Tibial artery (tissue), 4 donors: ENCODE results near the gene SC5D.

Experiments used
- DNase-seq, 2 donors: peaks; one replicate each; pipeline ENCODE4 v3.0.0-alpha.2; 2019
- H3K27ac ChIP-seq, 2 donors: fragments of 200-600 bp; sonication (generic) in 1 of 2; 1 replicate in 1 of 2; 2 replicates in 1 of 2; pipeline ENCODE4 v1.5.1; 2018 to 2019; ENCODE audit warnings: mild to moderate bottlenecking in 1 of 2
- H3K27me3 ChIP-seq, 2 donors: fragments of 200-600 bp; sonication (generic) in 1 of 2; one replicate each; pipeline versions ENCODE4 v1.5.1 to v1.6.0; 2016 to 2019
- H3K36me3 ChIP-seq, 3 donors: fragments of 200-600 bp; sonication (generic) in 2 of 3; one replicate each; pipeline ENCODE4 v1.5.1; 2016 to 2019; ENCODE audit warnings: mild to moderate bottlenecking in 2 of 3
- H3K4me1 ChIP-seq, 4 donors: fragments of 200-600 bp; sonication (generic) in 2 of 4; 1 replicate in 3 of 4; 2 replicates in 1 of 4; pipeline ENCODE4 v1.5.1; 2016 to 2019
- H3K4me3 ChIP-seq, 2 donors: fragments of 200-600 bp; sonication (generic) in 1 of 2; 1 replicate in 1 of 2; 2 replicates in 1 of 2; pipeline ENCODE4 v1.5.1; 2018 to 2019; ENCODE audit warnings: mild to moderate bottlenecking in 2 of 2
- H3K9me3 ChIP-seq, 3 donors: fragments of 200-600 bp; sonication (generic) in 1 of 3; one replicate each; pipeline ENCODE4 v1.5.1; 2016 to 2019
- CTCF ChIP-seq, 2 experiments: fragments of 200-600 bp in 1 of 2; fragments of 450-650 bp in 1 of 2; IDR thresholded peaks; one replicate each; pipeline ENCODE4 v1.5.1; 2017 to 2019; ENCODE audit warnings: antibody characterized with exemption in 2 of 2, mild to moderate bottlenecking in 1 of 2, moderate library complexity in 1 of 2
- intact Hi-C: fragments of 100-400 bp; cut with DNase I; formaldehyde crosslinking; loops from one replicate; pipeline ENCODE4 v1.15.0; 2023; ENCODE audit warnings: low total_unique reads

The SC5D gene

GRCh38 chr11:121350314-121351082, 57.9 kb downstream of the SC5D start:
- Histone ChIP-seq H3K9me3 (no peaks in the 10 kb centered on the region), H3K36me3 (no peaks in the 10 kb centered on the region), H3K27me3 (no peaks in the 10 kb centered on the region), H3K27ac (no peak overlapping the region), H3K4me1 (no peaks in the 10 kb centered on the region), H3K4me3 (no peak overlapping the region)
- intact Hi-C loops = no loop called here
- DNase-seq = no peak
- no peak for TF ChIP-seq CTCF (IDR thresholded peaks at IDR 0.05)

GRCh38 chr11:121351083-121351630, 58.6 kb downstream of the SC5D start:
- Histone ChIP-seq H3K4me1 (no peaks in the 10 kb centered on the region), H3K27me3 (peaks cover 0 to 4% of the 10 kb centered on the region in 2 donors), H3K36me3 (no peaks in the 10 kb centered on the region), H3K27ac (no peak overlapping the region), H3K4me3 (no peak overlapping the region), H3K9me3 (no peaks in the 10 kb centered on the region)
- intact Hi-C loops = no loop called here
- no peak for TF ChIP-seq CTCF (IDR thresholded peaks at IDR 0.05)
- DNase-seq = no peak

GRCh38 chr11:121352251-121352891, 59.8 kb downstream of the SC5D start:
- DNase-seq = no peak
- Histone ChIP-seq H3K9me3 (no peaks in the 10 kb centered on the region), H3K4me3 (no peak overlapping the region), H3K27ac (no peak overlapping the region), H3K27me3 (peaks cover 0 to 5% of the 10 kb centered on the region in 2 donors), H3K4me1 (no peaks in the 10 kb centered on the region), H3K36me3 (no peaks in the 10 kb centered on the region)
- TF ChIP-seq CTCF (IDR thresholded peaks at IDR 0.05) = no peak
- intact Hi-C loops = no loop called here

- H3K27me3 ChIP-seq = peaks cover 0 to 9% of the 10 kb centered on the region in 2 donors
- DNase-seq = no peak
- H3K27ac ChIP-seq = no peak overlapping the region
- no peaks in the 10 kb centered on the region for H3K36me3 ChIP-seq
- H3K4me3 ChIP-seq = no peak overlapping the region
- no peaks in the 10 kb centered on the region for H3K9me3 ChIP-seq
- H3K4me1 ChIP-seq = no peaks in the 10 kb centered on the region
- TF ChIP-seq CTCF (IDR thresholded peaks at IDR 0.05) = no peak
- intact Hi-C loops = no loop called here
These were observed 61.6 kb downstream of the SC5D start for GRCh38 chr11:121354192-121354591.

- TF ChIP-seq CTCF (IDR thresholded peaks at IDR 0.05) = no peak
- no peaks in the 10 kb centered on the region for H3K4me1 ChIP-seq
- H3K9me3 ChIP-seq = no peaks in the 10 kb centered on the region
- no peak for DNase-seq
- H3K4me3 ChIP-seq = no peak overlapping the region
- peaks cover 0 to 9% of the 10 kb centered on the region in 2 donors for H3K27me3 ChIP-seq
- intact Hi-C loops = no loop called here
- no peak overlapping the region for H3K27ac ChIP-seq
- no peaks in the 10 kb centered on the region for H3K36me3 ChIP-seq
These were observed 63.8 kb downstream of the SC5D start for GRCh38 chr11:121356357-121356756.
